ENCODE results near the gene SPPL3.

DNA sequence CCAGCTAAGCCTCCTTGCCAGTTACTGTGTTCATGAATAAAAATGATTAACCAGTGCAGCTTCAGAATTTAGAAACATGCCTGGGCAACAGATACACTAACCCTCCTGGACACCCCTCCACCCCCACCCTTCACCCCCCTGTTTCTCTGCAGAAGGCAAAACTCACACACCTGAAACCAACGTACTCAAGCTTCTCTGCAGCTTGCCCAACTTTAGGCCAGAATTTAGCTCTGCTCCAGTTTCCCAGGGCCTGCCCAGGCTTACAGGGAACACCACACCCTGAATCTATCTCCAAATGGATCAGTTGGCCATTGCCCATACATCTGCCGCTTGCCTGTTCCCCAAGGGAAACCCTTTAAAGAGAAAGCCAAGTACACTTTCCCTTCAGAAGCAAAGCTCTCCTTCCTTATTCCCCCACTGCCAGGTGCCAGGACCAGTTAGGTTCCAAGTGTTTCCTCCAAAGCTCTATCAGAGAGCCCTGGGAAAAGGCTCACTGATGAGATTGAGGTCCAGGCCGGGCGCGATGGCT lies 1.8 kb upstream of the SPPL3 start:
- TF ChIP-seq, protein P1, sequence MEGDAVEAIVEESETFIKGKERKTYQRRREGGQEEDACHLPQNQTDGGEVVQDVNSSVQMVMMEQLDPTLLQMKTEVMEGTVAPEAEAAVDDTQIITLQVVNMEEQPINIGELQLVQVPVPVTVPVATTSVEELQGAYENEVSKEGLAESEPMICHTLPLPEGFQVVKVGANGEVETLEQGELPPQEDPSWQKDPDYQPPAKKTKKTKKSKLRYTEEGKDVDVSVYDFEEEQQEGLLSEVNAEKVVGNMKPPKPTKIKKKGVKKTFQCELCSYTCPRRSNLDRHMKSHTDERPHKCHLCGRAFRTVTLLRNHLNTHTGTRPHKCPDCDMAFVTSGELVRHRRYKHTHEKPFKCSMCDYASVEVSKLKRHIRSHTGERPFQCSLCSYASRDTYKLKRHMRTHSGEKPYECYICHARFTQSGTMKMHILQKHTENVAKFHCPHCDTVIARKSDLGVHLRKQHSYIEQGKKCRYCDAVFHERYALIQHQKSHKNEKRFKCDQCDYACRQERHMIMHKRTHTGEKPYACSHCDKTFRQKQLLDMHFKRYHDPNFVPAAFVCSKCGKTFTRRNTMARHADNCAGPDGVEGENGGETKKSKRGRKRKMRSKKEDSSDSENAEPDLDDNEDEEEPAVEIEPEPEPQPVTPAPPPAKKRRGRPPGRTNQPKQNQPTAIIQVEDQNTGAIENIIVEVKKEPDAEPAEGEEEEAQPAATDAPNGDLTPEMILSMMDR (IDR thresholded peaks at IDR 0.05; ENCODE audit: poor library complexity) = no peak
- no peak for TF ChIP-seq EZH2phosphoT487 (IDR thresholded peaks at IDR 0.05; ENCODE audit: low read depth, severe bottlenecking, unreplicated experiment)
- TF ChIP-seq EZH2 (IDR thresholded peaks at IDR 0.05; ENCODE audit: borderline replicate concordance) = no peak

All from hepatocyte (in vitro differentiated cells).